ENCODE measurements around the gene ARHGAP6.

GRCh38 chrX:11427453-11428071 lies 238.2 kb downstream of the ARHGAP6 start:
- TF ChIP-seq CTCF (IDR thresholded peaks at IDR 0.05; ENCODE audit: low read depth, low read length) (no peak), POLR2A (IDR thresholded peaks at IDR 0.05; ENCODE audit: extremely low read depth, insufficient read length) (no peak), MAX (IDR thresholded peaks at IDR 0.05; ENCODE audit: low read depth, low read length) (no peak)
